ENCODE results near the gene IL1RAPL1. TPM values are rescaled to one million over a fixed set of nuclear protein-coding genes. Genes with fewer than 3 reads are reported as not detected.

Gene IL1RAPL1
- total RNA-seq, 4 donors from 2014 or later: 0.24 to 6.2 TPM; not detected in 2

GRCh38 chrX:28998609-28999135, 411.4 kb downstream of the IL1RAPL1 start:
- intact Hi-C loops (cut with DNase I; ENCODE audit: low total_unique reads): no loop called here
- Histone ChIP-seq H3K27me3 (no peaks in the 10 kb centered on the region), H3K4me3 (no peak overlapping the region), H3K4me1 (no peaks in the 10 kb centered on the region), H3K36me3 (no peaks in the 10 kb centered on the region), H3K27ac (no peak overlapping the region), H3K9me3 (no peaks in the 10 kb centered on the region)
- TF ChIP-seq, protein P1, sequence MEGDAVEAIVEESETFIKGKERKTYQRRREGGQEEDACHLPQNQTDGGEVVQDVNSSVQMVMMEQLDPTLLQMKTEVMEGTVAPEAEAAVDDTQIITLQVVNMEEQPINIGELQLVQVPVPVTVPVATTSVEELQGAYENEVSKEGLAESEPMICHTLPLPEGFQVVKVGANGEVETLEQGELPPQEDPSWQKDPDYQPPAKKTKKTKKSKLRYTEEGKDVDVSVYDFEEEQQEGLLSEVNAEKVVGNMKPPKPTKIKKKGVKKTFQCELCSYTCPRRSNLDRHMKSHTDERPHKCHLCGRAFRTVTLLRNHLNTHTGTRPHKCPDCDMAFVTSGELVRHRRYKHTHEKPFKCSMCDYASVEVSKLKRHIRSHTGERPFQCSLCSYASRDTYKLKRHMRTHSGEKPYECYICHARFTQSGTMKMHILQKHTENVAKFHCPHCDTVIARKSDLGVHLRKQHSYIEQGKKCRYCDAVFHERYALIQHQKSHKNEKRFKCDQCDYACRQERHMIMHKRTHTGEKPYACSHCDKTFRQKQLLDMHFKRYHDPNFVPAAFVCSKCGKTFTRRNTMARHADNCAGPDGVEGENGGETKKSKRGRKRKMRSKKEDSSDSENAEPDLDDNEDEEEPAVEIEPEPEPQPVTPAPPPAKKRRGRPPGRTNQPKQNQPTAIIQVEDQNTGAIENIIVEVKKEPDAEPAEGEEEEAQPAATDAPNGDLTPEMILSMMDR (IDR thresholded peaks at IDR 0.05): no peak
- no peak for TF ChIP-seq POLR2A (IDR thresholded peaks at IDR 0.05)
- no peak for DNase-seq

DNA sequence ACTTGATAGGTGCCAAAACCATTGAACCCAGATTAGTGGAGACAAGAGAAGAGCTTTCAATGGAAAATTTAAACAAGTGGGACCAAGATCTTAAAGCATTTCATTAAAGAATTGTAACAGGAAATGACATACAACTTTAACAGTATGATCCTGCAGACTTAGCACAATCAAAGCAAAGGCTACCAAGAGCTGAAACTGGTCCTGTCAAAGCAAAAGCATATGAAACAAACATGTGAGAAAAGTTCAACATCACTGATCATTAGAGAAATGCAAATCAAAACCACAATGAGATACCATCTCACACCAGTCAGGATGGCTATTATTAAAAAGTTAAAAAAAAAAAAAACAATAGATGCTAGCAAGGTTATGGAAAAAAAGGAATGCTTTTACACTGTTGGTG, 425.6 kb downstream of the IL1RAPL1 start:
- H3K4me3 ChIP-seq: no peak overlapping the region

GRCh38 chrX:29023207-29023606, 436.0 kb downstream of the IL1RAPL1 start:
- DNase-seq: no peak
- intact Hi-C loops (cut with DNase I; ENCODE audit: low total_unique reads): no loop called here
- H3K36me3 ChIP-seq: no peaks in the 10 kb centered on the region

More for the DNA sequence above, 425.6 kb downstream of the IL1RAPL1 start:
- Histone ChIP-seq H3K9me3 (no peaks in the 10 kb centered on the region), H3K4me1 (no peaks in the 10 kb centered on the region), H3K27ac (no peak overlapping the region), H3K36me3 (no peaks in the 10 kb centered on the region), H3K27me3 (peaks cover 0 to 3% of the 10 kb centered on the region in 2 donors)
- DNase-seq: no peak
- intact Hi-C loops (cut with DNase I; ENCODE audit: low total_unique reads): no loop called here
- TF ChIP-seq, protein P1 (IDR thresholded peaks at IDR 0.05): no peak
- no peak for TF ChIP-seq POLR2A (IDR thresholded peaks at IDR 0.05)

GRCh38 chrX:29024871-29025270, 437.6 kb downstream of the IL1RAPL1 start:
- Histone ChIP-seq H3K36me3 (no peaks in the 10 kb centered on the region), H3K4me1 (no peaks in the 10 kb centered on the region), H3K9me3 (no peaks in the 10 kb centered on the region), H3K4me3 (no peak overlapping the region), H3K27me3 (no peaks in the 10 kb centered on the region), H3K27ac (no peak overlapping the region)
- TF ChIP-seq POLR2A (IDR thresholded peaks at IDR 0.05): no peak
- TF ChIP-seq, protein P1 (IDR thresholded peaks at IDR 0.05): no peak
- no peak for DNase-seq
- intact Hi-C loops (cut with DNase I; ENCODE audit: low total_unique reads): no loop called here

More at GRCh38 chrX:29023207-29023606, 436.0 kb downstream of the IL1RAPL1 start:
- H3K9me3 ChIP-seq: no peaks in the 10 kb centered on the region
- H3K27ac ChIP-seq: no peak overlapping the region
- no peaks in the 10 kb centered on the region for H3K27me3 ChIP-seq
- no peak overlapping the region for H3K4me3 ChIP-seq
- no peak for TF ChIP-seq POLR2A (IDR thresholded peaks at IDR 0.05)
- TF ChIP-seq, protein P1 (IDR thresholded peaks at IDR 0.05): no peak
- H3K4me1 ChIP-seq: no peaks in the 10 kb centered on the region

DNA sequence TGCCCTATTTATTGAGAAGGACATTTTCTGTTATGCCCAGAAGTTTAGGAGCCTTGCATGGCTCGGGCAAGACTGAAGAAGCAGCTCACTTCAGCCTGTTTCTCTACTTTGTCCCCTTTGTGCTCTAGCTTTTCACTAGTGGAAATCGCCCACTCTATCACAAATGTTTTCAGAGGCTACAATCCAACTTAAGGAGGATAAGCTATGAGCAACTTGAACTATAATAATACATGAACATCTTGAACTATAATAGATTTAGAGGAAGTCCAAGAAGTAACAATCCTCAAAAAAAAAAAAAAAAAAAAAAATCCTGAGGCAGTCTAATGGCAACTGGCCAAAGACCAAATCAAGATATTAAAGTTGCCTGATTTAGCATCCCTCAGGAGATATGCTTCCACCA, 452.3 kb downstream of the IL1RAPL1 start:
- Histone ChIP-seq H3K4me3 (no peak overlapping the region), H3K36me3 (no peaks in the 10 kb centered on the region), H3K27ac (no peak overlapping the region), H3K27me3 (no peaks in the 10 kb centered on the region), H3K9me3 (no peaks in the 10 kb centered on the region), H3K4me1 (no peaks in the 10 kb centered on the region)
- no peak for TF ChIP-seq POLR2A (IDR thresholded peaks at IDR 0.05)
- TF ChIP-seq, protein P1 (IDR thresholded peaks at IDR 0.05): no peak
- no peak for DNase-seq
- intact Hi-C loops (cut with DNase I; ENCODE audit: low total_unique reads): no loop called here
